Activated CD4-positive, CD25-positive, alpha-beta regulatory T cell treated with anti-CD3 and anti-CD28 coated beads, Interleukin-2, amount 50 U/mL, for 72 hours (primary cell): ENCODE measurements around the gene ZNF407.

Source experiments
- DNase-seq: peaks from one replicate; pipeline ENCODE4 v3.0.0; 2021

ZNF407 gene

DNA sequence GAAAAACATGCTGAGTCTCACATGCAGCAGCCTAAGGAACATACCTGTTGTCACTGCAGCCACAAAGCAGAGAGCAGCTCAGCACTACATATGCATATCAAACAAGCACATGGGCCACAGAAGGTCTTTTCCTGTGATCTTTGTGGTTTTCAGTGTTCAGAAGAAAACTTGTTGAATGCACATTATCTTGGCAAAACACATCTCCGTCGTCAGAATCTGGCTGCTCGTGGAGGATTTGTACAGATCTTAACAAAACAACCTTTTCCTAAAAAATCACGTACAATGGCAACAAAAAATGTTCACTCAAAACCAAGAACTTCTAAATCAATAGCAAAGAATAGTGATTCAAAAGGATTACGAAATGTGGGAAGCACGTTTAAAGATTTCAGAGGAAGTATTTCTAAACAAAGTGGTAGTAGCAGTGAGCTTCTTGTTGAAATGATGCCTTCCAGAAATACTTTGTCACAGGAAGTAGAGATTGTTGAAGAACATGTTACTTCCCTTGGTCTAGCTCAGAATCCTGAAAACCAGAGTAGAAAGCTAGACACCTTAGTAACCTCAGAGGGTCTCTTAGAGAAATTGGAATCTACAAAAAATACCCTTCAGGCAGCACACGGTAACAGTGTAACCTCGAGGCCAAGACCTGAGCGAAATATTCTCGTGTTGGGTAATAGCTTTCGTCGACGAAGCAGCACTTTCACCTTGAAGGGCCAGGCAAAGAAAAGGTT lies 34.1 kb downstream of the ZNF407 start:
- no peak for DNase-seq

DNA sequence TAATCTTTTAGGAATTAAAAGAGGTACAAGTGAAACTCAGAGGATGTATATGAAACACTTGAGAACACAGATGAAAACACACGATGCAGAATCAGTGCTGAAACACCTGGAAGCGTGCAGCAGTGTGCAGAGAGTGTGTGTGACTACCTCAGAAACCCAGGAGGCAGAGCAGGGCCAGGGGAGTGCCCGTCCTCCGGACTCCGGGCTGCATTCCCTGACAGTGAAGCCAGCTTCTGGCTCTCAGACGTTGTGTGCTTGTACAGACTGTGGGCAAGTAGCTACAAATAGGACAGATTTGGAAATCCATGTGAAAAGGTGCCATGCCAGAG lies 34.6 kb downstream of the ZNF407 start:
- DNase-seq, result no peak

DNA sequence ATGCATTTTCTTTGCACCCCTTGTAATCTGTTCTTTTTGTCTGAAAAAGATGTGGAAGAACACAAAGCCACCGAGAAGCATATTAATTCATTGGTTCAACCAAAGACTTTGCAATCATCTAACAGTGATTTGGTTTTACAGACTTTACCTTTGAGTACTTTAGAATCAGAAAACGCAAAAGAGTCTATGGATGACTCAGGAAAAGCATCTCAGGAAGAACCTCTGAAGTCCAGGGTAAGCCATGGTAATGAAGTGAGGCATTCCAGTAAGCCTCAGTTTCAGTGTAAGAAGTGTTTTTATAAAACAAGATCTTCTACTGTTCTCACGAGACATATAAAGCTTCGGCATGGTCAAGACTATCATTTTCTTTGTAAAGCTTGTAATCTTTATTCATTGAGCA lies 35.2 kb downstream of the ZNF407 start:
- no peak for DNase-seq

DNA sequence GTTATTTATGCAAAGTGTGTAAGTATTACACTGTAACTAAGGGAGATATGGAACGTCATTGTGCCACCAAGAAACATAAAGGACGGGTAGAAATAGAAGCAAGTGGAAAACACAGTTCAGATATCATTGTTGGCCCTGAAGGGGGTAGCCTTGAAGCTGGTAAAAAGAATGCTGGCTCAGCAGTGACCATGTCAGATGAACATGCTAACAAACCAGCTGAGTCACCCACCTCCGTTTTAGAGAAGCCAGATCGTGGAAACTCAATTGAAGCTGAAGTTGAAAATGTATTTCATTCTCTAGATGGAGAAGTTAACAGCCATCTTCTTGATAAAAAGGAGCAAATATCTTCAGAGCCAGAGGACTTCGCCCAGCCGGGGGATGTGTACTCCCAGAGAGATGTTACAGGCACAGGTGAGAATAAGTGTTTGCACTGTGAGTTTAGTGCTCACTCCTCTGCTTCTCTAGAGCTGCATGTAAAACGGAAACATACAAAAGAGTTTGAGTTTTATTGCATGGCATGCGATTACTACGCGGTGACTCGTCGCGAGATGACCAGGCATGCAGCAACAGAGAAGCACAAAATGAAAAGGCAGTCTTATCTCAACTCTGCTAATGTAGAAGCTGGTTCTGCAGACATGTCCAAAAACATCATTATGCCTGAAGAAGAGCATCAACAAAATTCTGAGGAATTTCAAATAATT lies 36.1 kb downstream of the ZNF407 start:
- no peak for DNase-seq

DNA sequence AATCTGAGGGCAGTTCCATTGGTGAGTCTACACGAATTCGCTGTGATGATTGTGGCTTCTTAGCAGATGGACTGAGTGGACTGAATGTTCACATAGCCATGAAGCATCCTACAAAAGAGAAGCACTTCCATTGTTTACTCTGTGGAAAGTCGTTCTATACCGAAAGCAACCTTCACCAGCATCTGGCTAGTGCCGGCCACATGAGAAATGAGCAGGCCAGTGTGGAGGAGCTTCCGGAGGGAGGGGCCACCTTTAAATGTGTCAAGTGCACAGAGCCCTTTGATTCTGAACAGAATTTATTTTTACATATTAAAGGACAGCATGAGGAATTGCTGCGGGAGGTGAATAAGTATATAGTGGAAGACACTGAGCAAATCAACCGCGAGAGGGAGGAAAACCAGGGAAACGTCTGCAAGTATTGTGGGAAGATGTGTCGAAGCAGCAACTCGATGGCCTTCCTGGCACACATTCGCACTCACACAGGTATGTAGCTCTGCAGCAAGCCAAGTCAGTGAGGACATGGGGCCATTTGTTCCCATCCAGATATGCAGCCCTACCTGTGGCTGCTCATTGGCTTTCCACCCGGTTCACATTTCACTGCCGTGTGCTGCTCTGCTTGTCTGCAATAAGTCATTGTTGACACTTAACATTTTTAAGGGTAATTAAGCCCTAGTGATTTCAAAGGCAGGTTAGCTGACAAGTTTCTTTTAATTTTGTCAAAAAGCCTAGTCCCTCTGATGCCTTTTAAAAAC lies 37.7 kb downstream of the ZNF407 start:
- DNase-seq, result no peak

DNA sequence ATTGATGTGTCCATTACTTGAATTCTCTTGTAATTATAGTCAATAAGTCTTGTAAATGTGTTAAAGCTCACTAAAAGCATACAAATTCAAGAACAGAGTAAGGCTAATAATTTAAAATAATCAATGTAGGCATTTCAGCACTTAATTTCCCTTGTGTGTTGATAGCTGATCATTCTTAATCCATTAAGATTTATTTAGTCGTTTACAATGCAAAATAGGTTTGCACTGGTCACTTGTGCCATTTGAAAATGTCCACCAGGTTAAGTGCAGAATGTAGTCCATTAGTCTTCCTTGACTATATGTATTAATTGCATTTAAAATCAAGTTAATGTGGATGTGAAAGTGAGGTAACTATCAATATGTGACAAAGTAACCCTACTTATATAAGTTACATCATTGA lies 39.4 kb downstream of the ZNF407 start:
- DNase-seq, result no peak

DNA sequence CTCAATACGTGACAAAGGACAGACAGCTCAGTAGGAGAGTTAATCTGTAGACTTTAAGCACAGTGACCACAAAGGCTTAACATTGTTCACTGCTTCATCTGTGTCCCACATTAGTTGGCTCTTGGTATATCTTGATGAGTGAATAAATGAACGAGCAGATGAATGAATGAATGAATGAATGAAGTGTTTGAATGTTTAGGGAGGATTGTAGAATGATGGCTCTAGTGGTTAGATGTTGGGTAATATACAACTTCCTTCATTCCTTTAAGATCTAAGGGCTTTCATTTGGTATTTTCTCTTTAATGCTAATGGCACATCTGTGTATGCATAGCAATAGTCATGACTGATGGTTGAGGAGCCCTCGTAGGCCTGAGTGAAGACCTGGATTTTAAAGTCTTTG lies 40.5 kb downstream of the ZNF407 start:
- no peak for DNase-seq

DNA sequence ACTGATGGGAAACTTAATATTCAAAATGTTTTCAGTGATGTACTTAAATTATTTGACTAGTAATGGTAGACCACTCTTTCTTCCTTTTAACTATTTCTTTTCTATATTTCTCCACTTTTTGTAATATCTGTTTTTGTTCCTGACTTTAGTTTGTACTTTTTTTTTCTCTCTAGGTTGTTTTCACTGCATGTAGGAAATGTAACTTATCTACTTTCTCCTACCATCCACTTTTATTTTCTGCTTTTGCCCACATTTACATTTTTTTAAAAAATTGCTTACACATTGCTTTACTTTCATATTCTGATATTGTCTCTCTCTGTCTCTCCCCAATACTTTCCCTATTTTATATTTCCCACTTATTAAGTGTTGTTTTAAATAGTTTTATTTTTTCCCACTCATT lies 47.0 kb downstream of the ZNF407 start:
- no peak for DNase-seq

DNA sequence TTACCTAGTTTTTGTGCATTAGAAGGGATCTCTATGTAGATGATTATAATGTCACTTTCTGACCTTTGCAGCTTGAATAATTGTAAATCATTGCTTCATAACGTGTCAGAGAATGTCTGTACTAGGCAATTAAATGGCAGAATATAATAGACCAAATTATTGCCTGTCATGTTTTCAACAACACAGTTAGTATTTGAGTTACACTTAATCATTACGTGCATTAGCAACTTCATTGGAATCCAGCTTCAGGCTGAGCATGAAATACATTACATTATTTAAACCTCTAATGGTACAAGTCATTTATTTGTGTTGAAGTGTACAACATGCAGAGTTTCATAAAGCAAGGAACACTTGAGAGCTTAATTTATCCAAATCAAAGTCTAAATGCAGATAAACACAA lies 48.0 kb downstream of the ZNF407 start:
- DNase-seq, result no peak

DNA sequence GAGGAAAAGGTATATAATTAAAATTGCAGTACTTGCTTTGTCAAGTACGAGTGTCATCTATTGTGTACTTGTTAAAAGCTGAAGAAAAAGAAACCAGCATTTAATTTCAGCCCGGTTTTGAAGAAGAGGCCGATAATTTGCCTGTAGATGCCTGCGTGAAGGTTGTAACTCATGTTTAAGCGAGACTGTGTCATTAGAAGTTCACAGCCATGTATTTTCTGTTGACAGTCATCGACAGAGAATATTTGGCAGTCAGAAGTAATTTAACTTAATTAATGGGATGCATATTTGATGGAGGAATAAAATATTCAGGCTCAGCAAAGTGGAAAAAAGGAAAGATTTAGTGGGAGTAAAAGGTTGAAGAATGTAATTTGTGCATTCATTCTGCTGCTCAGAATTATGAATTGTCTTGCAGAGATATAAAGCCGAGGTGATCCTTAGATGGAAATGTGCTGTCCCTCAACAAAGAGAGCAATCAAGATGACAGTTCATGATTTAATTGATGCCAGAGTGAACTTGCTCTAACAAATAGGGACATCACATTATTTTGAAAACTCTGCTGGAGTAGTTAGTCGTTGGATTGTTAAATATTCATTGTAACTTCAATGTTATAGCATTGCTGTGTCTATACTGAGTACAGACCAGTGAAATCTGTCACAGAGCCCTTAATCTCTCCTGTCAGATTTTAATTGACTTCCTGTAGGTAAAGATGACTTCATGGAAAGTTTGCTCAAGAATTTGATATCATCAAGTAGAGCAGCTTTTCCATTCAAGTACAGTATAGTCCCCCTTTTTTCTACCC lies 53.9 kb downstream of the ZNF407 start:
- DNase-seq, result no peak

DNA sequence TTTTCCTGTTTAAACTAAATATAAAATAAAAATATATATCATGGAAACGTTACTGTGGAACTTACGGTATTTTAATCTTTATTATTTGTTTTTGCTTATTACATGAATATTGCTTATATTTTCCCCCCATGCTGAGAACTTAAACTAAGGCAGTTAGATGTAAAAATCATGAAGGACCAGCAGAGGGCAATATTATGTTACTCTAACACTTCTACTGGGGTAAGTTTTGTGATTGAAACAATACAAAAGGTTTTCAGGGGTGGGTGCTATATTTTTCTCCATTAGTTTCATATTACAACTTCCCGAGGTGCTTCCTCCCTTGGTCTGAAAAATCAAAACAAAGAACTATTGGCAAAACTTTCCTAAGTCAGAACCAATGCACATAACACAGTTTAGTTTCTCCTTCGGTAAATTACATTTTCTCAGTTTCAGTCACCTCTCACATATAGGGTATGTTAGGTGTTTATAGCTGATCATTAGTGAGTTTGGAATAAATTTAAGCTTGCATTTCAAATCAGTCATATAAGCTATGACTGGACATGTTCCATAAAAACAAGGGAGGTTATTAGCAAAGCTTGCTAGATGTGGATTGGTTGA lies 54.8 kb downstream of the ZNF407 start:
- no peak for DNase-seq

DNA sequence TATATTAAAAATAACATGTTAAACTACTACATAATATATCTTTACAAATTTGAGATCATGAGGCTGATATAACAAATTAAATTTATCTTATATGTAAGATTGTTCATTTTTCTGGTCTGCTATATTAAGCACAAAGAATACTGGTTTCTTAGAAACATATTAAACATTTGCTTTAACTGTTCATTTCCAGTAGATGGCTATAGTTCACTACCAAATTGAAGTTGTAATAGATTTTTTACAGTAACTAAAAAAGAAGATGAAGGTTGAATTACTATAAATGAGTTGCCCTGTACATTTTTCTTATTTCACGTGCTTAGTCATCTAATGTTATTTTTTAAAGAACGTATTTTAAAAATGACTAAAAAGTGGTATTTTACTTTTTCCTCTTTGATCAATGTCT lies 57.0 kb downstream of the ZNF407 start:
- DNase-seq, result no peak

DNA sequence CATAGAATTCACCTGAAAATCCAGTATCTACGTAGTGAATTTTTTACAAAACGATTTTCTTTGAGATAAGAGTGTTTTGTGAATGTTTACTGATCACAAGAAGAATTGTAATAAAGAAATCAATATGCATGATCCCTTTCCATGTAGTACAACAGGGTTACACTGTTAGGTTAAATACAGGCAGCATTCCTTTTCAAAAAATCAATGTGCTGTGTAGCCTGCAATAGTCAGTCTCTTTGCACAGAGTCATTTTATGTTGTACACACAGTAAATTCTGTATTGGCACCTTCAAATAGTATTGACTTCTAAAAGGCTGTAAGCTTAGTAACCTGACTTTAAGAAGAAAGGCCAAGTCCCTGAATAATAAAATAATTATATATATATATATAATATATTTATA lies 63.3 kb downstream of the ZNF407 start:
- DNase-seq, result no peak

DNA sequence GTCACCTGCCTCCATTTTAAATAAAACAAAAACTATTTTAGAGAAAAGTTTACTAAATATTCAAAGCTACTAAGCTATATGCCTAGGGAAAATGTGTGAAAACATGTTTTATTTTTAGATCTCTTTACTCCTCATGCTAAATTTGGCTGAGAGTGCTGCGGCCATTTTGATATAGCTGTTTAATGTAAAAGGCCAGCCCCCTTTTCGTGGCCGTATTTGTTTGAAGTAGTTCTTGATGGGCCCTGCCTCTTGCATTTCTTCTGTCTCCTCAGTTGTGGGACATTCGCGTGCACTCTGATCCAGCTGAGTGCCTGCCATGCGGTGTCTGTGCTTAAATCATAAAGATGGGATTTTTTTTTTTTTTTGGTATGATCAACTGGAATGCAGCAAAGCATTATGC lies 64.0 kb downstream of the ZNF407 start:
- DNase-seq, result no peak

DNA sequence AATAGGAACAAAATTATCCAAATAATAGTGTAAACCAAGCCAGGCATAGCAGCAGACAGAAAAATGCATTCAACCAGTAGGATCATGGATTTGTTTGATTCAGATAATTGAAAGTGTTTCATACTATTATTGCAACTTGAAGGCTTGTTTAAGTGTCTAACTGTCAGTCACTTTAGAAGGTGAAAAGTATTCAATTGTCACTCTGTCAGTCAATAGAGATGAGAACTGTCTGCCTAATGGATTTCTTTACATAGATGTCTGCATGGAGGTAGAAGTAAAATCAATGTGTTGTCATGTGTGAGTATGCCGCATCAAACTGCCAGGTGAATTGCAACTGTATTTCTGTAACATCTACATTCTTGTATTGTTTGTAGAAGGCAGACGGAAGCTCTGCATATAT lies 65.0 kb downstream of the ZNF407 start:
- DNase-seq, result no peak

DNA sequence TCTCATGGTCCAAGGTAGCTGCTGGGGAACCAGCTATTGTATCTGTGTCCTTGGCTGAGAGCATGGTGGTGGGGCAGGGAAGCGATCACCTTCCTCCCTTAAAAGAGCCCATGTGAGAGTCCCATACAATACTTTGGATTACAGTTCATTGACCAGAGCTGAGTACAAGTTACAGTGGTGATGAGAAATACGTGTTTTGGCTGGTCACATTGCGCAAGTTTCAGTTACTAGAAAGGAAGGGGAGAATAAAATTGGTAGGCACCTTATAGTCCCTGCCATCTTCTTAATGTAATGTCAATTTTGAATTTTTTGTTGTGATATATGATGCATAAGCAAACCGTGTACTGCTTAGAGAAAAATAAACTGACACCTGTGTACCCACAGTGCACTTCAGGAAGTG lies 67.7 kb downstream of the ZNF407 start:
- no peak for DNase-seq

DNA sequence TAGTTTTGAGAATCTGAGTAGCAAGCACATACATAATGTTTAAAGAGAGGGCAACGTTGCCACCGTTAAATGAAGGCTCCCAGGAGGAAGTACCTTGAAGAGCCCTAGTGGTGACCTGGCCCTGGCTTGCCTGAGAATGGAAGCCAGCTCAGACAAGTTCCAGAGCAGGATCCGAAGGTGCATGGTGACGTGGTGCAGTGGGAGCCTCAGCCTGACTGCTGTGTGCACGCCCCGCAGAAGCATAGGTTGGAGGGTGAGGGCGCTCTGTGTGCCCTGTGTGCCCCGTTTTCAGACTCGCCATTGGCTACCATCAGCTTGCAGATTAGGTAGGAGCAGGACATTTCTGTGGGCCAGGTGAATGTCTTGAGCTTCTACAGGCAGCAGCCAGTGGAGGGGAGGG lies 68.2 kb downstream of the ZNF407 start:
- no peak for DNase-seq

DNA sequence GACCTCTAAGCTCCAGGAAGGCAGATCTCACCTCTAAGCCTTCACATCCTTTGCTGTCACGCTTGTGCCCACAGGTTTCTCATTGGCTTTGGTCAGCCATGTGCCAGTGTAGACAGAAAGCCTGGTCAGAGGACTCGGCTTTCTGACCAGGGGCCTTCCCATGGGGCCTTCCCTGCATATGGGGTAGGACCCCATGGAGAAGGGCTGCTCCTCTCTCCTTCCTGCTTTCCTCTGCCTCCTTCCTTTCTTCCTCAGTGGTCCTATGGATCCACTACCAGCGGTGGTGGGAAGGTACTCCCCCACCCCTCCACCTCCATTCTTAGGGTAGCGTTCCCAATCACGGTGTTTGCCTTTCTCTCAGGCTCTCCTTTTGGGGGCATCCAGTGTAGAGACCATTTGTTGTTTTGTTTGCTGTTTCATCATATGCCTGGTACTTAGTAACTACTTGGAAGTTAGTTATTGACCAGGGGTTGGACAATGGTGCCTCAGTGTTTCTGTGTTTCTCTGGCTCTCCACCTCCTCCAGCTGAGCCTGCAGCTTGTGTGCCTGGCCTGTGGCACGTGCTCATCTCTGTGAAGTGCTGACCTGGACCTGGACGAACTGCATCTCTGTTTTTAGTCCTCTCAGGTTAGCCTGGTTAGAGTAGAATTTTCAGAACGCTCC lies 71.6 kb downstream of the ZNF407 start:
- DNase-seq, result no peak

DNA sequence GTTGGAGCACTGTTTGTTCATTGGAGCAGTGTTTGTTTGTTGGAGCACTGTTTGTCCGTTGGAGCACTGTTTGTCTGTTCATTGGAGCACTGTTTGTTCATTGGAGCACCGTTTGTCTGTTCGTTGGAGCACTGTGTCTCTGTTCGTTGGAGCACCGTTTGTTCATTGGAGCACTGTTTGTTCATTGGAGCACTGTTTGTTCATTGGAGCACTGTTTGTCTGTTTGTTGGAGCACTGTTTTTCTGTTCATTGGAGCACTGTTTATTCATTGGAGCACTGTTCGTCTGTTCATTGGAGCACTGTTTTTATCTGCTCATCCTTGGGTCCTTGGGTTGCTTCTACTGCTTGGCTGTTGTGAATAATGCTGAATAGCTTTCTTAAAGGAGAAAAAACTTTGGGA lies 74.7 kb downstream of the ZNF407 start:
- no peak for DNase-seq

DNA sequence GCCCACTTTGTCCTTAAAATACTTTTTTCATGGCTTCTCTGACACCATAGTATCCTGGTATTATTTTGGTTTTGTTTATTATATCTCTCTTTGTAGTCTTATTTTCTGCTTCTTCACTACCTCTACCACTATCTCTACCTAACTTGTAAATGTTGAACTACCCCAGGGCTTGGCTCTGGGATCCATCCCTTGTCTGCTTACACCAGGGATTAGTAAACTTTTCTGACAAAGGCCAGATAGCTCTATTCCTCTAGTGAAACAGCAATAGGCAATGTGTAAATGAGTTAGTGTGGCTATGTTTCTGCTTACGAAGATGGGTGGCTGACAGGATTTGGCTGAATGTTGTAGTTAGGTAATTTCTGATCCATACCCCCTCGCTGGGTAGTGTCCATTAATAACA lies 76.8 kb downstream of the ZNF407 start:
- DNase-seq, result no peak

DNA sequence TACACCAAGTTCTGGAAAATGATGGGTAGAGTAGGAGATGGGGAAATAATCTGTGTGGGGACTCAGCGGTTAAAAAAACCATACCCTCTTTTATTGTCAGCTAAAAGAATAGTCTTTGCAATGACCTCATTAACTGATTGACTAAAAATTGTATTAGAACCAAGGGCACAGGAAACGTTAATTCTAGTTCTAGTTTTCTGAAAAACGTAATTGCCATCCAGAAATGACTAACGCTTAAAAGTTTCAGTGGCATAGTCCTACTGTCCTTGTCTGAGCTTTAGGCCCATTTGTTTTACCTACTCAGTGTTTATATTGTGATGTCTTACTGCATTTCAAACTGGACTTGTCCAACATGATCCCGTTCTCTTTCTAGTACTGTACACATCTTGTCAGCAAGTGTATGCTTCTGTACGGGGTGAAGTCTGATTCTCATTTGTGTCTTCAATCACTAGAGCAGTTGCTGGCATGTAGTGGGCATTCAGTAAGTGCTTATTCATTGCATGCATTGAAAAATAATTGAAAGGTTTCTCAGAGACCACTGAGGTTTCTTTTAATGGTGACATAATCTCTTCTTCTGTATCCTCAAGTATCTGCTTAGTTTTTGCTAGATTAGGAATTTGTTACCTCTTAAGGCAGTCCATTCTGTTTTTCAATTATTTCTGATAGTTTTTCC lies 81.5 kb downstream of the ZNF407 start:
- DNase-seq, result no peak

DNA sequence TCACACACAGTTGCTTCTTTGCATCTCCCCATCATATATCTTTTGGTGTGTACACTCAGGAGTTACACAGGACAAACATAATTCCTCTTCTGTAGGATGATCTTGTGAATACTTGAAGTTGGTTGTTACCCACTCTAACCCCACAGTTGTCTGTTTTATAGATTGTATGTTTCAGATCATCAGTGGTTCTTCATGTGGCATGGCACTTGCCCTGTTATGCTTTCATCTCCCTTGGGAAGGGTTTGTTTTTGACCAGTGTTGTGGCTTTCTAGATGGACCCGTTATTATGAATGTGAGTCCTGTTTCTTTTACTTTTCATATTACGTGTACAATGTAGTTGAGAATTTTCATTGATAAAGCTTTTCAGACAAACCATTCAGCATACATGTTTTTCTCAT lies 82.0 kb downstream of the ZNF407 start:
- DNase-seq, result no peak
